GM12878 (cell line): ENCODE results near the gene OCRL.

Source experiments
- BCL3 ChIP-seq: IDR thresholded peaks from 2 replicates; pipeline ENCODE4 v1.6.1; 2011; ENCODE audit warnings: borderline replicate concordance, low read depth, mild to moderate bottlenecking, moderate library complexity, low read length; ENCODE audit not compliant: insufficient read depth, poor library complexity, severe bottlenecking
- CTCF ChIP-seq, 3 experiments: IDR thresholded peaks in 2 of 3; conservative IDR thresholded peaks in 1 of 3; 2 replicates each; pipeline ENCODE4 v1.5.1; 2011; ENCODE audit warnings: low read depth in 3 of 3, low read length in 3 of 3, mild to moderate bottlenecking in 3 of 3, control low read depth in 2 of 3, moderate library complexity in 2 of 3, inconsistent platforms in 1 of 3, mixed read lengths in 1 of 3; ENCODE audit not compliant: control insufficient read depth in 2 of 3, insufficient read depth in 1 of 3; ENCODE audit errors: extremely low read depth in 1 of 3
- POLR2A ChIP-seq: IDR thresholded peaks from 2 replicates; pipeline ENCODE4 v1.6.1; 2011; ENCODE audit warnings: low read depth, mild to moderate bottlenecking, low read length
- PRDM15 ChIP-seq: fragments of 450-650 bp; formaldehyde crosslinking; IDR thresholded peaks from 2 replicates; pipeline ENCODE4 v1.4.0; 2020; ENCODE audit warnings: mild to moderate bottlenecking, moderate library complexity
- RAD21 ChIP-seq: IDR thresholded peaks from 2 replicates; pipeline ENCODE4 v1.6.1; 2011; ENCODE audit warnings: mild to moderate bottlenecking, low read depth, low read length, moderate library complexity; ENCODE audit not compliant: insufficient read depth
- RELA ChIP-seq: fragments of 450-650 bp; IDR thresholded peaks from 2 replicates; pipeline ENCODE4 v1.8.0; 2014; ENCODE audit warnings: borderline replicate concordance; ENCODE audit not compliant: partially characterized antibody
- SUZ12 ChIP-seq: fragments of 200-600 bp; sonication (generic); IDR thresholded peaks from one replicate; pipeline ENCODE4 v1.6.1; 2018; ENCODE audit warnings: antibody characterized with exemption, mild to moderate bottlenecking; ENCODE audit not compliant: unreplicated experiment
- TCF7 ChIP-seq: IDR thresholded peaks from 2 replicates; pipeline ENCODE4 v1.6.1; 2014; ENCODE audit warnings: antibody characterized with exemption, borderline replicate concordance
- YY1 ChIP-seq: IDR thresholded peaks from 2 replicates; pipeline ENCODE4 v1.6.1; 2011; ENCODE audit warnings: low read depth, mild to moderate bottlenecking, low read length
- ZBED1 ChIP-seq: IDR thresholded peaks from 2 replicates; pipeline ENCODE4 v1.6.1; 2016; ENCODE audit warnings: borderline replicate concordance
- ZBTB11 ChIP-seq: fragments of 450-650 bp; formaldehyde crosslinking; IDR thresholded peaks from 2 replicates; pipeline ENCODE4 v1.5.0; 2022; ENCODE audit warnings: mild to moderate bottlenecking, missing genetic modification characterization

GRCh38 chrX:129525896-129526295 lies 14.2 kb upstream of the OCRL start:
- TF ChIP-seq YY1 = no peak
- no peak for TF ChIP-seq SUZ12
- no peak for TF ChIP-seq RAD21
- no peak for TF ChIP-seq RELA
- TF ChIP-seq CTCF (IDR thresholded peaks at IDR 0.05 in 2 of 3, conservative IDR thresholded peaks at IDR 0.05 in 1 of 3; ENCODE audit: control insufficient read depth in 2 of 3, extremely low read depth in 1 of 3, insufficient read depth in 1 of 3, low read depth in 3 of 3, low read length in 3 of 3) = no peak
- no peak for TF ChIP-seq ZBED1
- no peak for TF ChIP-seq PRDM15
- TF ChIP-seq TCF7 = no peak
- TF ChIP-seq ZBTB11 (CRISPR knock-in tag) = no peak
- no peak for TF ChIP-seq POLR2A
- no peak for TF ChIP-seq BCL3
